GM12865 (cell line): Measurements from ENCODE around the gene WNK2.
A peak's percentile ranks its signal among the peaks of the same experiment; 100 is the strongest.

ENCODE experiments used
- DNase-seq: peaks from one replicate; pipeline ENCODE4 v3.0.0; 2010; ENCODE audit warnings: low read depth
- H3K4me3 ChIP-seq: 2 replicates; pipeline ENCODE4 v1.5.1; 2011; ENCODE audit warnings: mild to moderate bottlenecking, low read depth, low read length, control low read depth
- CTCF ChIP-seq: IDR thresholded peaks from 2 replicates; pipeline ENCODE4 v1.5.1; 2011; ENCODE audit warnings: low read length, control low read depth, low read depth, inconsistent platforms; ENCODE audit not compliant: insufficient read depth; ENCODE audit errors: missing control alignments

Gene WNK2

GRCh38 chr9:93270976-93271375 lies 87.0 kb downstream of the WNK2 start:
- peak; percentile 39 for DNase-seq
- no peak for TF ChIP-seq CTCF
- no peak overlapping the region for H3K4me3 ChIP-seq

GRCh38 chr9:93276973-93277372 lies 93.0 kb downstream of the WNK2 start:
- H3K4me3 ChIP-seq, result no peak overlapping the region
- TF ChIP-seq CTCF, result no peak

GRCh38 chr9:93278144-93278543 lies 94.2 kb downstream of the WNK2 start:
- no peak overlapping the region for H3K4me3 ChIP-seq
- no peak for DNase-seq
- TF ChIP-seq CTCF, result no peak

More at GRCh38 chr9:93276973-93277372, 93.0 kb downstream of the WNK2 start:
- DNase-seq, result no peak

GRCh38 chr9:93280661-93281259 lies 96.8 kb downstream of the WNK2 start:
- no peak for TF ChIP-seq CTCF
- no peak for DNase-seq
- H3K4me3 ChIP-seq, result no peak overlapping the region

GRCh38 chr9:93286252-93287188 lies 102.6 kb downstream of the WNK2 start:
- no peak overlapping the region for H3K4me3 ChIP-seq
- DNase-seq, result no peak
- no peak for TF ChIP-seq CTCF

GRCh38 chr9:93287189-93287552 lies 103.2 kb downstream of the WNK2 start:
- no peak for DNase-seq
- no peak for TF ChIP-seq CTCF
- H3K4me3 ChIP-seq, result no peak overlapping the region
